ENCODE data around the gene ZNF90.
A peak's percentile ranks its signal among the peaks of the same experiment; 100 is the strongest.
"Not testable (repeated sequence)": the region's sequence is repeated elsewhere in the genome, so short reads cannot be mapped to it uniquely, and the experiment has no call there.

The ZNF90 gene

GRCh38 chr19:20077791-20078463, at the start of gene ZNF90:
TSS of gene ZNF90 (plus strand) at chr19:20078000. CDS start at chr19:20078133, 133 bp downstream.
- DNase-seq: peak; percentile 98

- no peak for DNase-seq
Measured at GRCh38 chr19:20028611-20029010, 49.2 kb upstream of the ZNF90 start.

GRCh38 chr19:20035935-20036334, 41.9 kb upstream of the ZNF90 start:
- no peak for DNase-seq

- no peak for DNase-seq
Measured at GRCh38 chr19:20038358-20039202, 39.2 kb upstream of the ZNF90 start.

- DNase-seq: peak; percentile 98
Measured at GRCh38 chr19:20039203-20039723, 38.5 kb upstream of the ZNF90 start, which contains the start of gene ZNF682. TSS of gene ZNF682 (minus strand) at chr19:20039505. CDS start at chr19:20039345, 160 bp downstream.

- DNase-seq: no peak
Measured at GRCh38 chr19:20044663-20045062, 33.1 kb upstream of the ZNF90 start.

- not testable (repeated sequence) for DNase-seq
Measured at GRCh38 chr19:20045742-20046141, 32.1 kb upstream of the ZNF90 start.

- DNase-seq: peak; percentile 98
Measured at GRCh38 chr19:20051841-20052768, 25.7 kb upstream of the ZNF90 start.

- DNase-seq: not testable (repeated sequence)
Measured at GRCh38 chr19:20058738-20059137, 19.1 kb upstream of the ZNF90 start.

GRCh38 chr19:20060282-20060681, 17.5 kb upstream of the ZNF90 start:
- DNase-seq: no peak

- no peak for DNase-seq
Measured at GRCh38 chr19:20066861-20067260, 10.9 kb upstream of the ZNF90 start.

GRCh38 chr19:20067943-20068342, 9.9 kb upstream of the ZNF90 start:
- DNase-seq: no peak

GRCh38 chr19:20068559-20068958, 9.2 kb upstream of the ZNF90 start:
- not testable (repeated sequence) for DNase-seq

GRCh38 chr19:20070691-20071090, 7.1 kb upstream of the ZNF90 start:
- DNase-seq: no peak

GRCh38 chr19:20072936-20073335, 4.9 kb upstream of the ZNF90 start:
- no peak for DNase-seq

- DNase-seq: peak; percentile 63
Measured at GRCh38 chr19:20078581-20079031, 806 bp downstream of the ZNF90 start.

- DNase-seq: peak; percentile 33
Measured at GRCh38 chr19:20079476-20079875, 1.7 kb downstream of the ZNF90 start.

- DNase-seq: no peak
Measured at GRCh38 chr19:20080656-20081055, 2.9 kb downstream of the ZNF90 start.

- DNase-seq: peak; percentile 92
Measured at GRCh38 chr19:20082232-20082833, 4.5 kb downstream of the ZNF90 start.

GRCh38 chr19:20082876-20083275, 5.1 kb downstream of the ZNF90 start:
- DNase-seq: not testable (repeated sequence)

- no peak for DNase-seq
Measured at GRCh38 chr19:20102097-20102496, 24.3 kb downstream of the ZNF90 start.

GRCh38 chr19:20103091-20103740, 25.4 kb downstream of the ZNF90 start:
- DNase-seq: no peak

Data from OCI-M1 (cell line).